B cell (primary cell): Measurements from ENCODE around the gene CHD9. TPM values are rescaled to one million over a fixed set of nuclear protein-coding genes. Genes with fewer than 3 reads are reported as not detected.

Experiments used
- ATAC-seq: fragments of 200-7000 bp; cut with Tn5 transposase; one replicate; pipeline ENCODE4 v1.10.0; 2021; ENCODE audit warnings: low read depth, mild to moderate bottlenecking, moderate number of reproducible peaks, moderate library complexity
- CTCF ChIA-PET: fragments of 350-600 bp; sonication (Branson Sonifier 250); formaldehyde crosslinking; loops from one replicate; lab custom pipeline; 2021; ENCODE audit warnings: antibody characterized with exemption, inconsistent platforms; lab: Charles Lee
- POLR2A ChIA-PET: fragments of 350-600 bp; sonication (Branson Sonifier 250); formaldehyde crosslinking; loops from one replicate; lab custom pipeline; 2021; ENCODE audit warnings: antibody characterized with exemption; lab: Charles Lee
- DNase-seq: peaks from one replicate; pipeline ENCODE4 v3.0.0; 2013
- H2AFZ ChIP-seq: 2 replicates; pipeline ENCODE4 v1.6.1; 2012; ENCODE audit warnings: mild to moderate bottlenecking, low read depth, low read length; ENCODE audit not compliant: insufficient read depth, poor library complexity, severe bottlenecking
- H3K27ac ChIP-seq, 2 donors: 1 replicate in 1 of 2; 2 replicates in 1 of 2; pipeline ENCODE4 v1.5.1; 2012 to 2013; ENCODE audit warnings: low read length in 2 of 2, mild to moderate bottlenecking in 2 of 2, moderate library complexity in 1 of 2
- H3K27me3 ChIP-seq, 4 experiments: fragments of 200-600 bp in 1 of 4; sonication (generic) in 1 of 4; replicated peaks in 1 of 4; 1 replicate in 2 of 4; 2 replicates in 2 of 4; pipeline versions ENCODE4 v1.6.1 to v1.7.0; 2013 to 2016; ENCODE audit warnings: low read length in 3 of 4, mild to moderate bottlenecking in 2 of 4, mixed read lengths in 1 of 4, moderate library complexity in 1 of 4; ENCODE audit not compliant: insufficient read depth in 4 of 4, control insufficient read depth in 3 of 4; ENCODE audit errors: control extremely low read depth in 1 of 4
- H3K36me3 ChIP-seq, 2 experiments: replicated peaks in 1 of 2; 1 replicate in 1 of 2; 2 replicates in 1 of 2; pipeline versions ENCODE4 v1.6.1 to v1.7.1; 2013; ENCODE audit warnings: low read length in 1 of 2; ENCODE audit not compliant: insufficient read depth in 2 of 2, control insufficient read depth in 1 of 2; ENCODE audit errors: control extremely low read depth in 1 of 2, extremely low read depth in 1 of 2
- H3K4me1 ChIP-seq, 2 donors: fragments of 200-600 bp in 1 of 2; sonication (generic) in 1 of 2; 1 replicate in 1 of 2; 2 replicates in 1 of 2; pipeline versions ENCODE4 v1.5.1 to v1.6.1; 2013 to 2017; ENCODE audit warnings: low read length in 2 of 2; ENCODE audit not compliant: control insufficient read depth in 2 of 2, insufficient read depth in 2 of 2
- H3K4me2 ChIP-seq: replicated peaks from 2 replicates; pipeline ENCODE3; 2012; ENCODE audit warnings: mild to moderate bottlenecking, low read depth, low read length; ENCODE audit not compliant: poor library complexity, severe bottlenecking
- H3K4me3 ChIP-seq, 5 experiments: fragments of 200-600 bp in 1 of 5; sonication (generic) in 1 of 5; 1 replicate in 3 of 5; 2 replicates in 2 of 5; pipeline versions ENCODE4 v1.5.1 to v1.7.0; 2011 to 2016; ENCODE audit warnings: low read length in 4 of 5, mild to moderate bottlenecking in 4 of 5, low read depth in 2 of 5, control low read depth in 1 of 5, moderate library complexity in 1 of 5; ENCODE audit not compliant: insufficient read depth in 1 of 5; ENCODE audit errors: control extremely low read depth in 1 of 5, extremely low read depth in 1 of 5
- H3K79me2 ChIP-seq: fragments of 200-600 bp; sonication (generic); one replicate; pipeline ENCODE4 v1.6.0; 2016; ENCODE audit warnings: low read length; ENCODE audit not compliant: control insufficient read depth, insufficient read depth
- H3K9ac ChIP-seq: fragments of 200-600 bp; sonication (generic); 2 replicates; pipeline ENCODE4 v1.6.1; 2017; ENCODE audit warnings: mild to moderate bottlenecking, low read length, moderate library complexity
- H3K9me3 ChIP-seq, 3 donors: one replicate each; pipeline versions ENCODE4 v1.6.1 to v1.7.1; 2013; ENCODE audit warnings: low read length in 2 of 3; ENCODE audit not compliant: control insufficient read depth in 2 of 3, insufficient read depth in 1 of 3; ENCODE audit errors: control extremely low read depth in 1 of 3
- H4K20me1 ChIP-seq: 2 replicates; pipeline ENCODE4 v1.6.0; 2012; ENCODE audit warnings: mild to moderate bottlenecking, low read length; ENCODE audit not compliant: insufficient read depth, control insufficient read depth, poor library complexity, severe bottlenecking
- H3K27ac Mint-ChIP-seq: one replicate; pipeline ENCODE4 v1.8.0; 2021; ENCODE audit warnings: mixed read lengths
- H3K27me3 Mint-ChIP-seq: one replicate; pipeline ENCODE4 v1.8.0; 2021; ENCODE audit warnings: mixed read lengths
- H3K4me1 Mint-ChIP-seq: one replicate; pipeline ENCODE4 v1.8.0; 2021; ENCODE audit warnings: mixed read lengths
- H3K4me3 Mint-ChIP-seq: one replicate; pipeline ENCODE4 v1.8.0; 2021; ENCODE audit warnings: mixed read lengths
- H3K9me3 Mint-ChIP-seq: one replicate; pipeline ENCODE4 v1.8.0; 2022; ENCODE audit warnings: mixed read lengths; ENCODE audit not compliant: insufficient read depth
- EZH2 ChIP-seq: IDR thresholded peaks from 2 replicates; pipeline ENCODE4 v1.6.1; 2012; ENCODE audit warnings: borderline replicate concordance, low read depth, mild to moderate bottlenecking, moderate library complexity, low read length; ENCODE audit not compliant: insufficient read depth, poor library complexity, severe bottlenecking
- whole genome bisulfite sequencing: methylation state at CpG from one replicate; pipeline ENCODE4 v1.1.5; 2013; ENCODE audit warnings: missing lambda C conversion rate; ENCODE audit not compliant: insufficient coverage; 5-methylcytosine and 5-hydroxymethylcytosine counted together
- intact Hi-C: fragments of 100-400 bp; cut with micrococcal nuclease; formaldehyde crosslinking; loops from one replicate; pipeline ENCODE4 v1.10.0; 2022
- polyA plus RNA-seq: library from polyadenylated mRNA; depleted of rRNA; stranded (reverse); fragments of >200 nt; gene quantifications from 2 replicates; pipeline ENCODE4 v1.2.3, GENCODE V29; 2012
- total RNA-seq, 2 donors: library from RNA; stranded (reverse); fragments of 120-200 nt in 1 of 2; gene quantifications; 1 replicate in 1 of 2; 2 replicates in 1 of 2; pipeline versions ENCODE4 v1.2.3 to v1.2.4, GENCODE V29; 2013 to 2022
- TF ChIP-seq, protein P1 (sequence below): fragments of 200-600 bp; IDR thresholded peaks from one replicate; pipeline ENCODE4 v1.8.0; 2022; ENCODE audit warnings: antibody characterized with exemption, mild to moderate bottlenecking

Gene CHD9
- total and polyA plus RNA-seq, 2 donors (not counting 1 experiment from before 2014, with no cell fraction given) = 12.2 to 102 TPM

DNA sequence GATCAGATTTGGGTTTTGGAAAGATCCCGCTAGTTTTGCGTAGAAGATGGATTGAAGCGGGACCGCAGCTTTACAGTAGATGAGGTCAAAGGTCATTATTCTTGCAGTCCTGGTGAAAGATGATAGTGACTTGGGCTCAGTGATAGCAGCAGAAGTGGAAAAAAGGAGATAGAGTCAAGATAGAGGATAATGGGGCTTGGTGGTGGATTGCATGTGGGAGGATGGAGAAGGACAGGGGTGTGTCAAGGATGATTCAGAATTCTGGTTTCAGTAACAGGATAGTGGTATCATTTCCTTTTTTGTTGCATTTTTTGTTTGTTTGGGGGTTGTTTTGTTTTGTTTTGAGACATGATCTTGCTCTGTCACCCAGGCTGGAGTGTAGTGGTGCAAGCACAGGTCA, 30.7 kb upstream of the CHD9 start:
- ATAC-seq (no peak), DNase-seq (no peak)
- Histone ChIP-seq H3K27me3 (no peaks in the 10 kb centered on the region), H3K36me3 (no peaks in the 10 kb centered on the region), H3K27ac (no peak overlapping the region), H2AFZ (no peak overlapping the region), H3K9me3 (no peaks in the 10 kb centered on the region), H3K9ac (no peak overlapping the region), H3K79me2 (no peaks in the 10 kb centered on the region), H3K4me2 (no peak overlapping the region), H4K20me1 (no peaks in the 10 kb centered on the region), H3K4me3 (no peak overlapping the region), H3K4me1 (no peaks in the 10 kb centered on the region)
- Mint-ChIP-seq H3K9me3 (no peaks in the 10 kb centered on the region), H3K4me1 (no peaks in the 10 kb centered on the region), H3K27ac (no peak overlapping the region), H3K27me3 (peaks cover 11% of the 10 kb centered on the region), H3K4me3 (no peak overlapping the region)
- WGBS = 98% methylated on average over 4 of the region's 4 CpGs
- ChIA-PET POLR2A (no interaction called here), CTCF (interaction anchor here (0.6 kb wide), 1 partner anchor 270 kb away, joined by 3 read pairs; no protein-coding TSS in a partner anchor)
- intact Hi-C loops = loop anchor here (5.0 kb wide), 1 partner anchor 832 kb away; no protein-coding TSS in a partner anchor
- TF ChIP-seq, protein P1, sequence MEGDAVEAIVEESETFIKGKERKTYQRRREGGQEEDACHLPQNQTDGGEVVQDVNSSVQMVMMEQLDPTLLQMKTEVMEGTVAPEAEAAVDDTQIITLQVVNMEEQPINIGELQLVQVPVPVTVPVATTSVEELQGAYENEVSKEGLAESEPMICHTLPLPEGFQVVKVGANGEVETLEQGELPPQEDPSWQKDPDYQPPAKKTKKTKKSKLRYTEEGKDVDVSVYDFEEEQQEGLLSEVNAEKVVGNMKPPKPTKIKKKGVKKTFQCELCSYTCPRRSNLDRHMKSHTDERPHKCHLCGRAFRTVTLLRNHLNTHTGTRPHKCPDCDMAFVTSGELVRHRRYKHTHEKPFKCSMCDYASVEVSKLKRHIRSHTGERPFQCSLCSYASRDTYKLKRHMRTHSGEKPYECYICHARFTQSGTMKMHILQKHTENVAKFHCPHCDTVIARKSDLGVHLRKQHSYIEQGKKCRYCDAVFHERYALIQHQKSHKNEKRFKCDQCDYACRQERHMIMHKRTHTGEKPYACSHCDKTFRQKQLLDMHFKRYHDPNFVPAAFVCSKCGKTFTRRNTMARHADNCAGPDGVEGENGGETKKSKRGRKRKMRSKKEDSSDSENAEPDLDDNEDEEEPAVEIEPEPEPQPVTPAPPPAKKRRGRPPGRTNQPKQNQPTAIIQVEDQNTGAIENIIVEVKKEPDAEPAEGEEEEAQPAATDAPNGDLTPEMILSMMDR = no peak
- TF ChIP-seq EZH2 = no peak

DNA sequence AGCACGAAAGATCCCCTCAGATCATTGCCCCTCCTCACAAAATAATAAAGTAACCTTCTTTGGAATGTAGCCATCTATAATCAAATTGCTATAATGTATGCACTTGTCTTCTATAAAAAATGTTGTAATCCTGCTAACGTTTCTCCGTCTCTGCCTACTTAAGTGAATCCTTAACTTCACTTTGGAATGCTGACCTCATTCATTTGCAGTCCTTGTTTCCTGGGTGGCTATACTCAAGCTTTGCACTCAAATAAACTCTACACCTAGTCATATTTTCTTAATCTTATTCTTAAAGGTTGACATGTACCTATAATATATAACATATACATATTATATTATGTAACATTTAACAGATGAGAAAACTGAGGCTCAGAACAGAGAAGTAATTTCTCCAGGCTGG, 24.8 kb upstream of the CHD9 start:
- WGBS = 100% methylated on average over 2 of the region's 3 CpGs
- CTCF ChIA-PET = no interaction called here

More for the DNA sequence above, 24.8 kb upstream of the CHD9 start:
- Mint-ChIP-seq H3K27me3 (peaks cover 29% of the 10 kb centered on the region), H3K4me1 (no peaks in the 10 kb centered on the region), H3K4me3 (no peak overlapping the region), H3K9me3 (no peaks in the 10 kb centered on the region), H3K27ac (no peak overlapping the region)
- peaks cover 0 to 2% (median 0%) of the 10 kb centered on the region in 3 donors for H3K9me3 ChIP-seq
- H4K20me1 ChIP-seq = no peaks in the 10 kb centered on the region
- no peaks in the 10 kb centered on the region for H3K79me2 ChIP-seq
- no peak overlapping the region for H3K4me3 ChIP-seq
- H3K27ac ChIP-seq = no peak overlapping the region
- intact Hi-C loops = no loop called here
- H3K4me1 ChIP-seq = no peaks in the 10 kb centered on the region
- no peak for TF ChIP-seq EZH2
- TF ChIP-seq, protein P1 = no peak
- no peak overlapping the region for H2AFZ ChIP-seq
- no peak overlapping the region for H3K4me2 ChIP-seq
- H3K36me3 ChIP-seq = no peaks in the 10 kb centered on the region
- peaks cover 0 to 4% (median 0%) of the 10 kb centered on the region in 4 experiments for H3K27me3 ChIP-seq
- no peak overlapping the region for H3K9ac ChIP-seq
- POLR2A ChIA-PET = no interaction called here
- DNase-seq (no peak), ATAC-seq (no peak)
